ENCODE measurements around the gene MFGE8.
"Not testable (repeated sequence)": the region's sequence is repeated elsewhere in the genome, so short reads cannot be mapped to it uniquely, and the experiment has no call there.

Gene MFGE8, protein sequence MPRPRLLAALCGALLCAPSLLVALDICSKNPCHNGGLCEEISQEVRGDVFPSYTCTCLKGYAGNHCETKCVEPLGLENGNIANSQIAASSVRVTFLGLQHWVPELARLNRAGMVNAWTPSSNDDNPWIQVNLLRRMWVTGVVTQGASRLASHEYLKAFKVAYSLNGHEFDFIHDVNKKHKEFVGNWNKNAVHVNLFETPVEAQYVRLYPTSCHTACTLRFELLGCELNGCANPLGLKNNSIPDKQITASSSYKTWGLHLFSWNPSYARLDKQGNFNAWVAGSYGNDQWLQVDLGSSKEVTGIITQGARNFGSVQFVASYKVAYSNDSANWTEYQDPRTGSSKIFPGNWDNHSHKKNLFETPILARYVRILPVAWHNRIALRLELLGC

DNA sequence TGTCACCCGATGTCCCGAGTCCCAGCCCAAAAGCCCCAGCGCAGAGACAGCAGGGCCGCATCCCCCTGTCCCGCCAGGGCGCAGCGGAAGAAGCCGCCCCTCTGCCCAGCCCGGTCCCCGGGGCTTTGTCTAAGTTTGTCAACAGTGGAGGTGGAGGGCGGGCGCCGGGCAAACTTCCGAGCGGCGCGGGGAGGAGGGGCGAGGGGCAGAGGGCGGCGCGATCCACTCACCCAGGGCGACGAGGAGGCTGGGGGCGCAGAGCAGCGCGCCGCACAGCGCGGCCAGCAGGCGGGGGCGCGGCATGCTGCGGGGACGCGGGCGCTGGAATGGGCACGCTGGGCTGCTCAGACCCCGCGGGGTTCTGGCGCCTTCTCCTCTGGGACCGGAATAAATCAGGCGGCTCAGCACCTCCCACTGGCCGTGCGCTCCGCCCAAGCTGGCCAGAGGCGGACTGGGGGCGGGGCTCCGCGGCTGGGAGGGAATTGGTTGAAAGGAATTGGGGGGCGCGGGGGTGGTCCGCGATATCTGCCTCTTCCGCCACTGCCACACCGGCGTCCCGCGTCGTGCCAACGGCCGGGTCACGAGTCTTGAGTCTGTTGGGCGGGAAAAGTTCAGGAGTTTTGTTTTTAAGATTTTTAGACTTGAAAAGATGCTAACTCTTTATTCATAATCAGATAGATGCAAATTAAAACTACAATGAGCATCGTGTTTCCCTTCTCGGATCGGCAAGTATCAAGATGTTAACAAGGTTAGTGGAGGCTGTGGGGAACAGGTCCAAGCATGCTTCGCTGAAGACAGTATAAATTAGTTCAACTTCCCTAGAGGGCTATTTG, at the start of gene MFGE8:
TSS of gene MFGE8 (minus strand) at position 363 of the 833 bp plus-strand sequence. CDS start at position 303, 60 bp downstream.
- peak; percentile 29 for DNase-seq

- no peak for DNase-seq
Observed at GRCh38 chr15:88959445-88959844, 46.3 kb upstream of the MFGE8 start.

DNA sequence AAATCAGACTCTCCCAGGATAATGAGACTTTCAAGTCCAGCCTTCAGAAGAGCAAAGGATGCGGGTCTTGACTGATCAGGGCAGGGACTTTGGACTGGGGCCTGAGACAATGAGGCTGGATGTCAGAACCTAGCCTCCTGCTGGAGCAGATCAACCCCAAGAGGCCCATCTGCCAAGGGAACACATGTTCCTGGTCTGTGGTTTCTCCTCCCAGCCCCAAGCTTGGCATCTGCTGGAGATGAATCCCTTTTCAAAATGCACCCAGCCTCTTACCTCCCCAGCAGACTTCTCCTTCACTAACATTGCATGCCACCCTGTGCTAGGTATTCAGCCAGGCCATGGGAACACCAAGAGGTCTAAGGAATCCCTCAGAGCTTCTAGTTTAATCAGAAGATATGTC, 43.7 kb upstream of the MFGE8 start:
- DNase-seq, result no peak

- DNase-seq, result no peak
Observed at GRCh38 chr15:88956263-88956662, 43.1 kb upstream of the MFGE8 start.

- no peak for DNase-seq
Observed at GRCh38 chr15:88954431-88955277, 41.5 kb upstream of the MFGE8 start.

DNA sequence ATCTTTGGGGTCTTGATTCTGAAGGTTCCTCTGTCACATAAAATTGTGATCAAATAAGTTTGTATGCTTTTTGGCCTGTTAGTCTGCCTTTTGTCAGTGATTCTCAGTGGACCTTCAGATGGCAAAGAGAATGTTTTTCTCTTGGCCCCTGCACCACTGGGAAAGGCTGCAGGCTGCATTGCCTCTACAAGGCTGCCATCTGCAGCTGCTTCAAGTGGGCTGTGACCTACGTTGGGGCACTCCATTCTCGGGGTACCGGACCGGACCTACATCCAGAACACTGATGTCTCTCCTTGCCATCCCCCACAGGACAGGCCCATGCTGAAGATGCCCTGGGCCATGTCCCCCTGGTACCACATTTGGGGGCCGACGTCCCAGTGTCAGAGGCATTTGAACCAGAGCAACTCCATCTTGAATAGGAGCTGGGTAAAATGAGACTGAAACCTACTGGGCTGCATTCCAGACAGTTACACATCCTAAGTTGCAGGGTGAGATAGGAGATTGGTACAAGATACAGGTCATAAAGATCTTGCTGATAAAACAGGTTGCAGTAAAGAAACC, 37.5 kb upstream of the MFGE8 start:
- no peak for DNase-seq

DNA sequence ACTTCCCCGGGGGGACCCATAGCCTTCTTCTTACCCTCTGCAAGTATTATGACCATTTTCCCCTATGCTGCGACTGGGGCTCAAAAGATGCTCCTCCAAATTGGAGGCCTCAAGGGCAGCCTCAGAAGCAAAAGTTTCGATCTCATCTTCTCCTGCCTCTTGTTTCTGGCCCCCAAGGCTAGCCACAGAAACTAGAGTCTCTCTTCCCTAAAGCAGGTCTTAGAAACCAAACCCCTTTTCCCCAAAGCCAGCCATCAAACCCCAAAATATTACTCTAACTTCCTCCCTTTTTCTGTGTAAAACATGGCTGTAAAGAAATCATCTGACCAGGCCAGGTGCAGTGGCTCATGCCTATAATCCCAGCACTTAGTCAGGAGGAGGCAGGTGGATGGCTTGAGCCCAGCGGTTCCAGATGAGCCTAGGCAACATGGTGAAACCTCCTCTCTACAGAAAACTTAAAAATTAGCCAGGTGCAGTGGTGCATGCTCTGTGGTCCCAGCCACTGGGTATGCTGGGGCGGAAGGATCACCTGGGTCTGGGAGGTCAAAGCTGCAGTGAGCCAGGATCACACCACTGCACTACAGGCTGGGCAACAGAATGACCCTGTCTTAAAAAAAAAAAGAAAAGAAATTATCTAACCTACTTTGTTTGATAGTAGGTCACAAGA, 36.7 kb upstream of the MFGE8 start:
- DNase-seq, result no peak

DNA sequence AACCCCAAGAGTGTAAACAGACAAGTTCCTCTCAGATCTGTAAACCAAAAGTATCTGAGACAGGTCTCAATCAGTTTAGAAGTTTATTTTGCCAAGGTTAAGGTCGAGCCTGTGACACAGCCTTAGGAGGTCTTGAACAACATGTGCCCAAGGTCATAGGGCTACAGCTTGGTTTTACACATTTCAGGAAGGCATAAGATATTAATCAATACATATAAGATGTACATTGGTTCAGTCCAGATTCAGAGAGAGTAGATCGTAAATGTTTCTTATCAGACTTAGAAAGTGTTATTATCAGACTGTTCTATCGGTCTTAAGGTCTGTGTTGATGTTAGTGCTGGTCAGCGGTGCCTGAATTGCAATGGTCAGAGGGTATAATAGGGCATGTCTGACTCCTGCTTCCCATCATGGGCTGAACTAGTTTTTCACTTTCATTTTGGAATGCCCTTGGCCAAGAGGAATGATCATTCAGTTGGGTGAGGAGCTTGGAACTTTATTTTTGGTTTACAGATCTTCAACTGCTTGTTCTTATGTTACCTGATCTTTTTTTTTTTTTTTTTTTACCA, 27.0 kb upstream of the MFGE8 start:
- DNase-seq, result no peak

GRCh38 chr15:88939486-88939806, 26.3 kb upstream of the MFGE8 start:
- no peak for DNase-seq

DNA sequence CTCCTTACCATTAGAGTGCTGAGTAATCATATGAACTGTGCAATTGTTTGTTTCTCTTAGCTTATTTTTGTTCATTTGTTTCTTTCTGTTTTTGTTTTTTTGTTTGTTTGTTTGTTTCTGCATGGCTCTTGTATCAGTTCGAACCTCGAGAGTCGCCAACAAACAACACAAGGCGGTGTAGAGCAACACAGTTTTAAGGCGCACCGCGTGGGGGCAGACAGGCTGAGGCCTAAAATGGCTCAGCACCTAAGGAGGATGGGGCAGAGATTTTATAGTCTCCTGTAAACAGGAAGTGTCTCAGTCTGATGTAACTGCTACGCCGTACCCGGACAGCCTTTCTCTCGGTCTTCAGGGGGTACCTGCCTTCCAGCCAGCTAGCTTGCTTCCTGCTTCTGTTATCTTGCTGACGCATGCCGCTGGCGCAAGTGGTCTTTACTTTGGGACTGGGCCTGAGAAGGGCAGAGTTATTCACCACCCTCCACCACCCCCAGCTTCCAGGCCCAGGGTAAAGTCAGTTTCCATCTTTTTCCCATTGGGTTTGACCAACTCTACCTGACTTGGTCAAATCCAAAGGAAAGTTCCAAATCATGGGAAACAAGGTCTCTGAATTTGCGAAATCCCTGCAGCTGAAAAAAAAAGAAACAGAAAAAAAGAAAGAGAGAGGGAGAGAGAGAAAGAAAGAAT, 25.8 kb upstream of the MFGE8 start:
- no peak for DNase-seq

DNA sequence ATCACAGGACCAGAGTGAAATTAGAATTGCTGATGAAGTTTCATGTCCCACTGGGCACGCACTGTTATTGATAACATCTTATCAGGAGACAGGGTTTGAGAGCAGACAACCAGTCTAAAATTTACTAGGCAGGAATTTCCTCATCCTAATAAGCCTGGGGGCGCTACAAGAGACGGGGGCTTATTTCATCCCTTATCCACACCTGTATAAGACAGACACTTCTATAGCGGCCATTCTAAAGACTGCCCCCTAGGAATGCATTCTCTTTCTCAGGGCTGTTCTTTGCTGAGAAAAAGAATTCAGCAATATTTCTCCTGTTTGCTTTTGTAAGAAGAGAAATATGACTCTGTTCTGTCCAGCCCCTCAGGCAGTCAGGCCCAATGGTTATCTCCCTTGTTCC, 21.3 kb upstream of the MFGE8 start:
- DNase-seq, result not testable (repeated sequence)

- no peak for DNase-seq
Observed at GRCh38 chr15:88932875-88933330, 19.7 kb upstream of the MFGE8 start.

- no peak for DNase-seq
Observed at GRCh38 chr15:88932271-88932874, 19.2 kb upstream of the MFGE8 start.

DNA sequence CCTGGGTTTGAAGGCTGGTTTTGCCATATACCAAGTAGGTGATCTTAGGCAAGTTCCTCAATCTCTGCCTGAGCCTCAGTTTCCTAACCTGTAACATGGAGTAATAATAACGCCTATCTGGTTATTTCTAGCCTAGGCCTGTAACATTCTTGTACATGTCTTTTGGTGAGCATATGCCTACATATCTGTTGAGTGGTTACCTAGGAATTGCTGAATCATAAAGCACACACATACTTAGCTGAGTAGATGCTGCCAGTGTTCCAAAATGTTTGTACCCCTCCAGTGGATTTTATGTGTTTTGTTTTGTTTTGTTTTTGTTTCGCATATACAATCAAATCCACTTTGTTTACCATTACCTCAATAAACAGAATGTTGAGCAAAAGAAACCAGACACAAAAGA, 17.4 kb upstream of the MFGE8 start:
- no peak for DNase-seq

DNA sequence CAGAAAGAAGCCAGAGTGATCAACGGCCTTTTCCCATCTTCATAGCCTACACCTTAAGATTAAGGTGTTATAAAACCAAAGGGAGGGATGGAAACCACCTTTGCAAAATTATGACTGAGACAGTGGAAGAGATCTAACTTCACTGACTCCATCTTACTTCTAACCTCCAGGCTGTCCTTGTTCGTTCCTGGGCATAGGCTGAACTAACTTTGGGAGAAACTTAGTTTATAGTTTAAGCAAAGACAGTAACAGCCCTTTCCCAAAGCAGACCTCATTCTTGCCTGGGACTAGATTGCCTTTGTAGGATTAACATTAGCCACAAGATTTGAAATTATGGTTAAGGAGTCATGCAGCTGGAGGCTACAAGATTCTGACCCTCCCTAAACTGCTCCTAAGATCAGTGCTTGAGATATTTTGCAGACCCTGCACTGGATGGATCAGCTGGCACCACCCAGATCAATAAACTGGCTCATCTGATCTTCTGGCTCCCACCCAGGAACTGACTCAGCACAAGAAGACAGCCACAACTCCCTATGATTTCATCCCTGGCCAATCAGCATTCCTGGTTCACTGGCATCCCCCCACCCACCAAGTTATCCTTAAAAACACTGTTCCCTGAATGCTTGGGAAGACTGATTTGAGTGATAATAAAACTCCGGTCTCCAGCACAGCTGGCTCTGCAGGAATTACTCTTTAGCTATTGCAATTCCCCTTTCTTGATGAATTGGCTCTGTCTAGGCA, 16.3 kb upstream of the MFGE8 start:
- DNase-seq, result not testable (repeated sequence)

DNA sequence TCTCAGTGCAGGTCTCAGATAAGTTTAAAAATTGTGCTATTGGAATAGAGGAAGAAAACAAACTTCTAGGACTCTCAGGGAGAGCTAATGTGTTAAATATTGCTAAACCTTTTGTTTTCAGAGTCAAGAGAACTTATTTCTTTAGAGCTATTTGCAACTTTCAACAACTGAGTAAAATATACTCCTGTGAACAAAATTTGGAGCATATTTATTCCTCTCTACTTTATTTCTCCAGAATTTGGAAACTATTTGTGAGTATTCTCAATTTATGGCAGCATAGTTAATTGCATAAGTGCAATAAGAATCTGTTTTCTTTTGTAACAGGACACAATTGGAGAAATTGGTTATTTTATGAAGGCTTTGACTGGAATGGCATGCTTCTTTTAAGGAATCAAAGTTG, 15.0 kb upstream of the MFGE8 start:
- not testable (repeated sequence) for DNase-seq

- not testable (repeated sequence) for DNase-seq
Observed at GRCh38 chr15:88925648-88926047, 12.5 kb upstream of the MFGE8 start.

DNA sequence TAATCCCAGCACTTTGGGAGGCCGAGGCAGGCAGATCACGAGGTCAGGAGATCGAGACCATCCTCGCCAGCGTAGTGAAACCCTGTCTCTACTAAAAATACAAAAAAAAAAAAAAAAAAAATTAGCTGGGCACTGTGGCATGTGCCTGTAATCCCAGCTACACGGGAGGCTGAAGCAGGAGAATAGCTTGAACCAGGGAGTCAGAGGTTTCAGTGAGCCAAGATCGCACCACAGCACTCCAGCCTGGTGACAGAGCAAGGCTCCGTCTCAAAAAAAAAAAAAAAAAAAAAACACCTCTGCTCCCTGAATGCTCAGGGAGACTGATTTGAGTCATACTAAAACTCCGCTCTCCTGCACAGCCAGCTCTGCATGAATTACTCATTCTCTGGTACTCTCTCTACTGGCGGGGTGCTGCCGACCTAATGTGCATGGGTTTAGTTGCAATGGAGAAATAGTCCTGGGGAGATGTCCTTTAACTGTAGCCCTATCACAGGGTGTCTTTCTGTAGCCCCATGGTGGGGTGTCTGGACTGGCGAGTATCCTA, 7.8 kb upstream of the MFGE8 start:
- not testable (repeated sequence) for DNase-seq

DNA sequence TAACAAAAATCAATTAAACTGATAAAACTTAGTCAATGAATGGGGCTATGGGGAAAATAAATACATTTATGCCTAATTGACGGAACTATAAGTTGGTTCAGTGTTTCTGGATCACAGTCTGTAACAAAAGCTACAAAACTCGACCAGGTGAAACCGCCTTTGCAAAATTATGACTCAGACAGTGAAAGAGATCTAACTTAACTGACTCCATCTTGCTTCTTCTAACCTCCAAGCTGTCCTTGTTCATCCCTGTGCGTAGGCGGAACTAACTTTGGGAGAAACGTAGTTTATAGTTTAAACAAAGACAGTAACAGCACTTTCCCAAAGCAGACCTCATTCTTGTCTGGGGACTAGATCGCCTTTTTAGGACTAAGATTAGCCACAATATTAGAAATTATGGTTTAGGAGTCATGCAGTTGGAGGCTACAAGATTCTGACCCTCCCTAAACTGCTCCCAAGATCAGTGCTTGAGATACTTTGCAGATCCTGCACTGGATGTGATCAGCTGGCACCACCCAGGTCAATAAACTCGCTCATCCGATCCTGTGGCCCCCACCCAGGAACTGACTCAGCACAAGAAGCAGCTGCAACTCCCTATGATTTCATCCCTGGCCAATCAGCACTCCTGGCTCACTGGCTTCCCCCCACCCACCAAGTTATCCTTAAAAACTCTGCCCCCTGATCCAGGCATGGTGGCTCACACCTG, 7.2 kb upstream of the MFGE8 start:
- DNase-seq, result no peak
